GM12873 (cell line): ENCODE data around the gene SNRNP70.

Experiments used
- TF ChIP-seq, protein P1 (sequence below): IDR thresholded peaks from 2 replicates; pipeline ENCODE4 v1.5.1; 2012; ENCODE audit warnings: low read depth, mild to moderate bottlenecking, moderate library complexity, low read length, control low read depth; ENCODE audit not compliant: insufficient read depth; ENCODE audit errors: missing control alignments

SNRNP70 gene

DNA sequence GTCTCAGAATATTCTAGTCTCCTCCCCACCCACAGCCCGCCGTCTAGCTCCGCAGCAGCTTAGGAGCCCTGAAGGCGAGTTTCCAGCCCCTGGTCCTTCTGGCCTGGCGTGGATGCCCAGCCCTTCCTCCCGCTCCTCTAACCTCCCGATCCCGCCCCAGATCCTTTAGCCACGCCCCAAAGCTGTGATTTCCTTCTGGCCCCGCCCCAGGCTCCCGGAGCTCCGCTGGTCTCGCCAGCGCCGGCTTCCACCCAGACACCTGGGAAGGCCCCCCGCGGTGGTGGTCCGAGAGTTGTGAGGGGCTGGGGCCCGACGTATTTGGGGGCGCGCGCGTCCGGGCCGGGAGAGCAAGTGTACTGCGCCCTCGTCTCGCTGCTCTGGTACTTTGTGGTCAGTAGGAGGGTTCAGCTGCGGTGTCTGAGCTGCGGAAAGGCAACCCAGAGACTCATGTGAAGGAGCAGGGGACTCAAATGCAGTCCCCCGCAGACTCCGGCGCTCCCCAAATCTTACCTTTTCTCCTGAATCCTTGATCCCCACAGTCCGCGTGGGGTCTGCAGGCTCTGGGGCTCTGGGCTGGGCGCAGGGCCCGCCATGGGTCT lies 27.5 kb upstream of the SNRNP70 start, which contains the start of gene CGB7:
Gene CGB7 (minus strand): TSS at position 114 of the 599 bp plus-strand sequence. CDS start 2,374 bp downstream, outside the sequence.
- TF ChIP-seq, protein P1, sequence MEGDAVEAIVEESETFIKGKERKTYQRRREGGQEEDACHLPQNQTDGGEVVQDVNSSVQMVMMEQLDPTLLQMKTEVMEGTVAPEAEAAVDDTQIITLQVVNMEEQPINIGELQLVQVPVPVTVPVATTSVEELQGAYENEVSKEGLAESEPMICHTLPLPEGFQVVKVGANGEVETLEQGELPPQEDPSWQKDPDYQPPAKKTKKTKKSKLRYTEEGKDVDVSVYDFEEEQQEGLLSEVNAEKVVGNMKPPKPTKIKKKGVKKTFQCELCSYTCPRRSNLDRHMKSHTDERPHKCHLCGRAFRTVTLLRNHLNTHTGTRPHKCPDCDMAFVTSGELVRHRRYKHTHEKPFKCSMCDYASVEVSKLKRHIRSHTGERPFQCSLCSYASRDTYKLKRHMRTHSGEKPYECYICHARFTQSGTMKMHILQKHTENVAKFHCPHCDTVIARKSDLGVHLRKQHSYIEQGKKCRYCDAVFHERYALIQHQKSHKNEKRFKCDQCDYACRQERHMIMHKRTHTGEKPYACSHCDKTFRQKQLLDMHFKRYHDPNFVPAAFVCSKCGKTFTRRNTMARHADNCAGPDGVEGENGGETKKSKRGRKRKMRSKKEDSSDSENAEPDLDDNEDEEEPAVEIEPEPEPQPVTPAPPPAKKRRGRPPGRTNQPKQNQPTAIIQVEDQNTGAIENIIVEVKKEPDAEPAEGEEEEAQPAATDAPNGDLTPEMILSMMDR = no peak

DNA sequence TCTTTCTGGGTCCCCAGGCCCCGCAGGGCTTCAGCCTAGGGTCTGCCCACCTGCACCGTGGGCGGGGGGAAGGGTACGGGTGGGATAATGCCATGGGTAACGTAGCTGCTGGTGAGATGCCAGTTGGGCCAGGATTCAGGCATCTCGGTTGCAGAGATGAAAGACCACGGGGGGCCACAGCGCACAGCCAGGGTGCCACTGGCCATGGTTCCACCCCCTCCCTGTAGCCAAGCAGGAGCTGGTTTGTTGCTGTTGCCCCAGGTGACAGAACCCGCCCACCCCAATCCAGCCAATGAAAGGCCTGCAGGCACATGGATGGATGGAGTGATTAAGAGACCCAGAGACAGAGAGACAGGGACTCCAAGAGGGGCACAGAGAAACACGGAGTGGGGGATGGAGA lies 26.7 kb upstream of the SNRNP70 start:
- TF ChIP-seq, protein P1 = no peak

DNA sequence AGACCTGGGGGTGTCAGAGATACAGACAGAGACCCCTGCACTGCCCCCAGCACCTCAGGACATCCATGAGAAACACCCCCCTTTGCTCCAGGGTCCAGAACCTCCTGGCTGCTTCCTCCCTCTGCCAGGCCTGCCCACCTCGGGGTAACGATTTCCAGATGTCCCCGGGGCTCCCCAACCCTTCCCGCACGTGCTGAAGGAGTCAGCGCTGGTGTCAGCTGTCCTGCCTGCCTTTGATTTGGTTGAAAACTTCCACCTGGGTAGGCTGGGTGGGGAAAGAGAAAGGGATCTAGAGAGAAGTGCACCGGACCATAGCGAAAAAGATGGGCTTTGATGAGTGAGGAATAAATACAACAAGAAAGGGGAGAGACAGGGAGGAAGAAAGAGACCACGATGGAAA lies 26.2 kb upstream of the SNRNP70 start:
- TF ChIP-seq, protein P1 = no peak

DNA sequence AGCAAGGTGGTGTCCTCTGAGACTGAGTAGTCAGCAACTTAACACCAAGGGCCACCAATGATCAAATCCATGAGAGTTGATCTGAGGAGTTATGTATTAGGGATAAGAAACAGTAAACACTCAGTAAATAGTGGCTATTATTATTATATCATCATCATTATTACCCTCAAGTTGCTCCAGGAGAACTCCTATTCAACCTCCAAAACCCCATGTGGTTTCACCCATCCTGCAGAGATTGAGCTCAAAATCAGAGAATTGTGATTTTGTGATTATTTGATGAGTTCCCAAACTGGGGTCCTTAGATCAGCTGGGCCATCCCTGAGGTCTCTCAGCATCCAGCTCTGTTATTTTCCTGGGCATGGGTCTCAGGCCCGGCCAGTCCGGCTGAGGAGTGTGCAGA lies 24.3 kb upstream of the SNRNP70 start:
- TF ChIP-seq, protein P1 = no peak

DNA sequence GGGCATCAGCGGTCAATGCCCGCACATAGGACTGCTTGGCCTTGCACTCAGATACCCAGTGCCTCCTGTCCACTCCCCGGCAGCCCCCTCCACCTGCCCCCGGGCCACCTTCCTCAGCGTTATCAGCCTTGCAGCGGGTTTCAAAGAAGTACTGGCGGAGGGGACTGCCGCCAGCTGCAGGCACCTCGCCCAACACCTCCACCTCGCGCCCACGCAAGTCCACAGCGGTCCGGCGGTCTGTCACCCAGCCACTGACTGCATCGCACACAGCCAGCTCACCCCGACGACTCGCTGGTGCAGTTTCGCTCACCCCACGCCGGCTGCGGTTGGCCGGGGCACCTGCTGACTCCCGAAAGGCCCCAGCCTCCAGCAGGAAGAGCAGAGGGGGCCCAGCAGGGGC lies 23.8 kb upstream of the SNRNP70 start:
- TF ChIP-seq, protein P1 = no peak

DNA sequence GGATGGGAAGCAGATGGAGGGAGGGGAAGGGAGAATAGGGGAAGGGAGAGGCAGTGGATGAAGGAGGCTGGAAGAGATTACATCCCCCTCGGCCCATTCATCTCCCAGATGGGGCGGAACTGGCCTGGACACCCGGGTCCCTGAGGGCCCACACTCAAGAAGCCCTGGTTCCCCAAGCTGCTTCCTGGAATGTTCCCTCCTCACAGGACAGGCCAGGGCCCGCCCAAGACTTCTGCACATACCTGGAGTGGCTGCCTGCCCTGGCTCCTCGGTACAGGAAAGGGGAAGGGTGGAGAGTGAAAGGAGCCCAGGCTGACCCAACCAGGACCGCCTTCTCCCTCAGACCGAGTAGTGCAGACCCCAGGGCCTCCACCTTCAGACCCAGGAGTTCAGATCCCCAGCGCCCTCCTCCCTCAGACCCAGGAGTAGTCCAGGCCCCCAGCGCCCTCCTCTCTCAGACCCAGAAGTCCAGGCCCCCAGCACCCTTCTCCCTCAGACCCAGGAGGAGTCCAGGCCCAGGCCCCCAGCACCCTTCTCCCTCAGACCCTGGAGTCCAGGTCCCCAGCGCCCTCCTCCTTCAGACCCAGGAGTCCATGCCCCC lies 21.1 kb upstream of the SNRNP70 start:
- TF ChIP-seq, protein P1 = no peak

DNA sequence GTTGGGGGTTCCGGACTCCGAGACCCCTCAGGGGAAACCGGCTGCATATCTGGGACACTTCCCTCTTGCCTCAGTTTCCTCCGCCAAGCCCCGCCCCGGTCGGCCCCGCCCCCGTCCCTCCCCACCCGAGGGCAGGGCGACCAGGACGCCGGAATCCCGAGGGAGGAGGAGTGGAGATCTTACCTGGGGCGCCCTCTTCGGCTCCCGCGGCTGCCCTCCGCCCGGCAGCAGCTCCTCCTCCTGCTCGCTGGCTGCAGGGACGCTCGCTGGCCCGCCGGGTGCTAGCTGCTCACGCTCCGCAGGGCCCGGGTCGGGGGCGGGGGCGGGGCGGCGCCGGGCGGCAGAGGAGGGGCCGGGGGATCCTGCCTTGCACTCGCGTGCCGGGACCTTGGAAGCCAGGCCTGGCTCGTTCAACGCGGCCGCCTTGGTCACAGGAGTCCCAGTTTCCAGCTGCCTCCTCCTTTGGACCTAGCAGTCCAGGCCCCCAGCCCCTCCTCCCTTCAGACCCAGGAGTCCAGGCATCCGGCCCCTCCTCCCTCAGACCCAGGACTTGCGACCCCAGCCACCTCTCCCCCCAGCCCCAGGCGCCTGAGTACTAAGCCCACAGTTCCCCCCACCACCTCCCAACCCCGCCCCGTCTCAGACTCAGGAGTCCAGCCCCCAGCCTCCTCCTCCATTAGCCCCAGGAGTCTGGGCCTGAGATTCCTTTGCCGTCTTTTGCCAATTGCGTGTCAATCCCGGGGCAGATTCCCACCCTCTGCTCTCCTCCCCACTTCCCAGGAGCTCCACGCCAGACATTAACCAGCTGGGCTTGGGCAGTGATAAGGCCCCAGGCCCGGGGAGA lies 20.3 kb upstream of the SNRNP70 start, which contains the start of gene NTF4:
Gene NTF4 (minus strand): TSS at position 51 of the 844 bp plus-strand sequence. CDS start 2,821 bp downstream, outside the sequence.
- TF ChIP-seq, protein P1 = no peak
